PC-9 (cell line): ENCODE measurements around the gene THOC2. TPM values are rescaled to one million over a fixed set of nuclear protein-coding genes. Genes with fewer than 3 reads are reported as not detected.

Source experiments
- BruUV-seq: library from RNA; stranded (reverse); fragments of 400-500 nt; replicated peaks from 2 replicates; lab custom pipeline; 2021; lab: Mats Ljungman, UMichigan
- CTCF ChIA-PET: fragments of 300-600 bp; sonication (Branson Sonifier 250); formaldehyde crosslinking; loops from one replicate; lab custom pipeline; 2022; ENCODE audit warnings: antibody characterized with exemption; lab: Charles Lee
- POLR2A ChIA-PET: fragments of 300-600 bp; sonication (Branson Sonifier 250); formaldehyde crosslinking; loops from one replicate; lab custom pipeline; 2022; ENCODE audit warnings: antibody characterized with exemption; ENCODE audit not compliant: unreplicated experiment; lab: Charles Lee
- DNase-seq, 2 experiments: peaks; one replicate each; pipeline versions ENCODE4 v3.0.0 to v3.0.0-alpha.2; 2015 to 2022; ENCODE audit warnings: mixed read lengths in 1 of 2
- H2AFZ ChIP-seq: fragments of 200-600 bp; sonication (generic); 2 replicates; pipeline ENCODE4 v1.8.1; 2017; ENCODE audit warnings: antibody characterized with exemption
- H3F3A ChIP-seq: fragments of 200-600 bp; sonication (generic); 2 replicates; pipeline ENCODE4 v1.8.1; 2017; ENCODE audit warnings: antibody characterized with exemption, mild to moderate bottlenecking, low read depth; ENCODE audit not compliant: insufficient read depth
- H3K27ac ChIP-seq: fragments of 200-600 bp; sonication (generic); 2 replicates; pipeline ENCODE4 v1.6.1; 2016; ENCODE audit warnings: mixed run types
- H3K27me3 ChIP-seq: fragments of 200-600 bp; sonication (generic); 2 replicates; pipeline ENCODE4 v1.6.1; 2016; ENCODE audit warnings: low read depth, mixed run types; ENCODE audit not compliant: insufficient read depth
- H3K36me3 ChIP-seq: fragments of 200-600 bp; sonication (generic); 2 replicates; pipeline ENCODE4 v1.6.1; 2016; ENCODE audit warnings: low read depth, mixed run types
- H3K4me1 ChIP-seq: fragments of 200-600 bp; sonication (generic); replicated peaks from 2 replicates; pipeline ENCODE4 v1.6.1; 2016; ENCODE audit warnings: mixed run types; ENCODE audit not compliant: insufficient read depth
- H3K4me2 ChIP-seq: fragments of 200-600 bp; sonication (generic); 2 replicates; pipeline ENCODE4 v1.6.1; 2017; ENCODE audit warnings: mixed run types
- H3K4me3 ChIP-seq: fragments of 200-600 bp; sonication (generic); 2 replicates; pipeline ENCODE4 v1.6.1; 2016; ENCODE audit warnings: mixed run types
- H3K79me2 ChIP-seq: fragments of 200-600 bp; sonication (generic); 2 replicates; pipeline ENCODE4 v1.6.1; 2017; ENCODE audit warnings: low read depth, mixed run types
- H3K9me2 ChIP-seq: fragments of 200-600 bp; sonication (generic); 2 replicates; pipeline ENCODE4 v1.8.1; 2017; ENCODE audit warnings: mild to moderate bottlenecking; ENCODE audit not compliant: insufficient read depth
- H3K9me3 ChIP-seq: fragments of 200-600 bp; sonication (generic); 2 replicates; pipeline ENCODE4 v1.8.1; 2016; ENCODE audit warnings: low read depth; ENCODE audit not compliant: insufficient read depth
- H4K20me1 ChIP-seq: fragments of 200-600 bp; sonication (generic); 2 replicates; pipeline ENCODE4 v1.8.1; 2017; ENCODE audit not compliant: insufficient read depth
- CTCF ChIP-seq: fragments of 200-600 bp; sonication (generic); conservative IDR thresholded peaks from 2 replicates; pipeline ENCODE4 v1.6.1; 2017; ENCODE audit warnings: mixed run types, antibody characterized with exemption, mild to moderate bottlenecking, moderate library complexity
- EZH2 ChIP-seq: fragments of 200-600 bp; sonication (generic); IDR thresholded peaks from 2 replicates; pipeline ENCODE4 v1.8.0; 2017; ENCODE audit warnings: antibody characterized with exemption, low read depth
- intact Hi-C: fragments of 100-400 bp; cut with micrococcal nuclease; formaldehyde crosslinking; loops from one replicate; pipeline ENCODE4 v1.10.0; 2022; ENCODE audit not compliant: unreplicated experiment
- total RNA-seq: library from RNA; stranded (reverse); gene quantifications from 2 replicates; pipeline ENCODE4 v1.2.3, GENCODE V29; 2021

THOC2 gene
- total RNA-seq, 1 experiment from 2014 or later = 158 TPM

- TF ChIP-seq EZH2 (no peak), CTCF (no peak)
- Histone ChIP-seq H3K9me2 (no peaks in the 10 kb centered on the region), H3K36me3 (peaks cover 56% of the 10 kb centered on the region), H3K79me2 (no peaks in the 10 kb centered on the region), H3K27me3 (no peaks in the 10 kb centered on the region), H4K20me1 (no peaks in the 10 kb centered on the region), H2AFZ (no peak overlapping the region), H3K4me1 (no peaks in the 10 kb centered on the region), H3K9me3 (no peaks in the 10 kb centered on the region), H3K27ac (0 out of 2 replicates have a peak overlapping the region, but pooled peaks have one; percentile 3), H3F3A (peaks cover 27% of the 10 kb centered on the region), H3K4me2 (no peak overlapping the region), H3K4me3 (no peak overlapping the region)
- DNase-seq = no peak
- intact Hi-C loops = no loop called here
- ChIA-PET POLR2A (interaction anchor here (0.6 kb wide), 1 partner anchor 77 kb away, joined by 10 read pairs; no protein-coding TSS in a partner anchor), CTCF (no interaction called here)
- BruUV-seq = no TSS peak
These were observed 103.3 kb downstream of the THOC2 start for GRCh38 chrX:123629502-123629901.

- intact Hi-C loops = no loop called here
- Histone ChIP-seq H3K4me2 (no peak overlapping the region), H3K4me3 (no peak overlapping the region), H3F3A (peaks cover 35% of the 10 kb centered on the region), H4K20me1 (no peaks in the 10 kb centered on the region), H3K27me3 (no peaks in the 10 kb centered on the region), H2AFZ (no peak overlapping the region), H3K9me2 (no peaks in the 10 kb centered on the region), H3K4me1 (no peaks in the 10 kb centered on the region), H3K27ac (no peak overlapping the region), H3K36me3 (peaks cover 69% of the 10 kb centered on the region), H3K79me2 (no peaks in the 10 kb centered on the region), H3K9me3 (no peaks in the 10 kb centered on the region)
- TF ChIP-seq CTCF = no peak
- no peak for TF ChIP-seq EZH2
- DNase-seq = no peak
- no TSS peak for BruUV-seq
- CTCF ChIA-PET = no interaction called here
- POLR2A ChIA-PET = no interaction called here
These were observed 105.9 kb downstream of the THOC2 start for GRCh38 chrX:123626962-123627361.

- H3F3A ChIP-seq = peaks cover 30% of the 10 kb centered on the region; the same call in 1 of the 2 replicates
- intact Hi-C loops = no loop called here
- no peaks in the 10 kb centered on the region for H3K79me2 ChIP-seq
- H3K4me1 ChIP-seq = no peaks in the 10 kb centered on the region
- H3K27me3 ChIP-seq = no peaks in the 10 kb centered on the region
- H3K36me3 ChIP-seq = peaks cover 67% of the 10 kb centered on the region
- H3K9me3 ChIP-seq = no peaks in the 10 kb centered on the region
- H3K4me2 ChIP-seq = no peak overlapping the region
- CTCF ChIA-PET = no interaction called here
- TF ChIP-seq CTCF = no peak
- no peak for TF ChIP-seq EZH2
- H3K4me3 ChIP-seq = no peak overlapping the region
- H3K27ac ChIP-seq = no peak overlapping the region
- DNase-seq = no peak
- POLR2A ChIA-PET = no interaction called here
- H3K9me2 ChIP-seq = no peaks in the 10 kb centered on the region
- H2AFZ ChIP-seq = no peak overlapping the region
- H4K20me1 ChIP-seq = no peaks in the 10 kb centered on the region
- BruUV-seq = no TSS peak
These were observed 106.9 kb downstream of the THOC2 start for GRCh38 chrX:123625952-123626351.
